GM21576 (cell line): ENCODE data around the gene IRAG1.
"Not testable (repeated sequence)": the region's sequence is repeated elsewhere in the genome, so short reads cannot be mapped to it uniquely, and the experiment has no call there.

Experiments used
- ATAC-seq: cut with Tn5 transposase; IDR thresholded peaks from one replicate; pipeline ENCODE4 v1.9.1; 2021; ENCODE audit warnings: mild to moderate bottlenecking, moderate library complexity; ENCODE audit not compliant: unreplicated experiment

Gene IRAG1

GRCh38 chr11:10709299-10710086, 15.9 kb upstream of the IRAG1 start:
- ATAC-seq = no peak

- no peak for ATAC-seq
Measured at GRCh38 chr11:10708131-10708530, 14.6 kb upstream of the IRAG1 start.

- no peak for ATAC-seq
Measured at GRCh38 chr11:10701982-10702381, 8.4 kb upstream of the IRAG1 start.

GRCh38 chr11:10699072-10699471, 5.5 kb upstream of the IRAG1 start:
- ATAC-seq = no peak

GRCh38 chr11:10697323-10697620, 3.7 kb upstream of the IRAG1 start:
- no peak for ATAC-seq

- ATAC-seq = no peak
Measured at GRCh38 chr11:10696468-10697322, 3.1 kb upstream of the IRAG1 start.

- ATAC-seq = no peak
Measured at GRCh38 chr11:10695833-10696232, 2.3 kb upstream of the IRAG1 start.

GRCh38 chr11:10694486-10695239, 1.1 kb upstream of the IRAG1 start:
- no peak for ATAC-seq

GRCh38 chr11:10692531-10693115, 932 bp downstream of the IRAG1 start:
- ATAC-seq = no peak

GRCh38 chr11:10688401-10688800, 5.2 kb downstream of the IRAG1 start:
- ATAC-seq = no peak

- ATAC-seq = no peak
Measured at GRCh38 chr11:10686311-10686710, 7.2 kb downstream of the IRAG1 start.

GRCh38 chr11:10683429-10683828, 10.1 kb downstream of the IRAG1 start:
- no peak for ATAC-seq

GRCh38 chr11:10680956-10681487, 12.5 kb downstream of the IRAG1 start:
- ATAC-seq = no peak

GRCh38 chr11:10680279-10680678, 13.3 kb downstream of the IRAG1 start:
- ATAC-seq = not testable (repeated sequence)

GRCh38 chr11:10679644-10680043, 13.9 kb downstream of the IRAG1 start:
- ATAC-seq = no peak

GRCh38 chr11:10678101-10678500, 15.5 kb downstream of the IRAG1 start:
- ATAC-seq = no peak

GRCh38 chr11:10676919-10677318, 16.6 kb downstream of the IRAG1 start:
- ATAC-seq = no peak

- ATAC-seq = no peak
Measured at GRCh38 chr11:10674911-10675440, 18.6 kb downstream of the IRAG1 start.

- ATAC-seq = no peak
Measured at GRCh38 chr11:10674440-10674855, 19.1 kb downstream of the IRAG1 start.

- ATAC-seq = no peak
Measured at GRCh38 chr11:10673501-10674062, 20.0 kb downstream of the IRAG1 start.
